Activated T-helper 9 cell treated with anti-CD3 and anti-CD28 coated beads, Interleukin-2, amount 50 U/mL, for 16 hours (primary cell): ENCODE results near the gene ASCC1.

Experiments
- DNase-seq: peaks from one replicate; pipeline ENCODE4 v3.0.0-alpha.2; 2020; ENCODE audit warnings: low read depth

ASCC1 gene

GRCh38 chr10:72065439-72066025 is 150.5 kb downstream of the ASCC1 start:
- no peak for DNase-seq

- no peak for DNase-seq
Measured at GRCh38 chr10:72063703-72064391, 152.2 kb downstream of the ASCC1 start.

DNA sequence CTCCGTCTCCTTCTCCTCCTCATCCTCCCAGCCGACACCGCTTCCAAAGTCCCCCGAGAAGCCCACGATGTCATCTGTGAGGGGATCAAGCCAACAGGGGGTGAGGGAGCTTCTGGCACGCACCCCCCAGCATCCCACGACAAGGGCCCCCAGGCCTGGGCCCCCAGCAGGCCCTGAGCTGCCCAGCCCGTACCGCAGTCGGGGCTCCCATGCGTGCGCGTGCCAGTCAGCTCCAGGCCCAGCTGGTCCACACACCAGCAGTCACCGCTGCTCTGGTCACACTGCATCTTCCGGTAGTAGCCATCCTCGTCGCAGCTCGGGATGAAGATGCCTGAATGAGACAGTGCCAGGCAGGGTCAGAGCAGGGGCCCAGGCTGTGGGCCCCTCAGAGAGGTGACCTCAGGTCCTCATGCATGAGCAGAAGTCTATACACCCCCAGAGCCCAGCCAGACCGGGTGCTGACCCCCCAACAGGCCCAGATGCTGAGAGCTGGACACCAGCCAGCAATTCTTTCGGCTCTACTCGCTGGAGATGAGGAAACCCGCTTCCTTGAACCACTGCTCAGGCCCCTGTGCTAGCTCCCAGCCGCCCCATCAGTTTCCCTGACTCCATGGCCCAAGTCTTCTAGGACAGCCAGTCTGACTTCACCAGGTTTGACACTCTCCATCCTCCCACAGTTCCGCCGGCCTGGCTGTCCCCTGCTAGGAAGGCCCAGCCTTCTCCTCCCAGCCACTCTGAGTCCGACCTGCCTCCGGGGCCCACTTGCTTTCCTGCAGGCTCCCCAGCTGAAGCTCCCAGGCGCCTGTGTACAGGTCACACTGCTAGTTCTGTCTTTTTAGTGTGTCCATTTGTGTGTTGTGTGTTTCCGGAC is 153.0 kb downstream of the ASCC1 start:
- DNase-seq: no peak

DNA sequence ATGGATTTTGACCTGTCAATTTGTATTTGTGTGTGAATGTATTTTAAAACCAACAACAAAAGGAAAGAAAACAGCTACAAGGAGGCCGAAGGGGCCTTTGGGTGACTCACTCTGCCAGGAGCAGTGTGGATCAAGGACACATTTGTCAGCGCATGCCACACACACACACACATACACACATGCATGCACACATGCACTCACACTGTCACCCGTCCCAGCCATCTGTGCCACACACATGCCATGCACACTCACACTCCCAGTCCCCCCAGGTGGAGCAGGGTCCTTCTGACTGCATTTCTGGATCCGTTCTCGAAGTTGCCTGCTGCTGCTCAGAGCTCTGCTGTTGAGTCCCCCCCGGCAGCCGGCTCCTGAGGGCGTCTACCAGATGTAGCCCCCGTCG is 153.7 kb downstream of the ASCC1 start:
- no peak for DNase-seq

- no peak for DNase-seq
Measured at GRCh38 chr10:72061930-72062329, 154.1 kb downstream of the ASCC1 start.

DNA sequence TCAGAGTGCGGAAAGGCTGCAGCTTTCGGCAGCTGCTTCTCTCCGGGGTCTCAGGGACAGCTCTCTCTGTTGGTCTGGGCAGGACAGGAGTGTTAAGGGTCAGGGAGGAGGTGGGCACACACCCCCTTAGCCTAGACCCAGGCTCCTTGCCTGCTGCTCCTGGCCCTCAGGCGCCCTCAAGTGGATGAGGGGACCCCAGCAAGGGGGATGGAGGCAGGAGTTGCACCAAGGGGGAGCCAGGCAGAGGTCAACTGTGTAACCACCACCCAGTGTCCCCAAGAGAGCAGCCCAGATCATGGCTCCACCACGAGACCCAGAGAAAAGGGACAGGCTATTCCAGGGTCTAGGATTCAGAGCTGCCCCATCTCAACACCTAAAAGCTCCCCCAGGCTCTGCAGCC is 154.6 kb downstream of the ASCC1 start:
- no peak for DNase-seq

GRCh38 chr10:72059843-72060822 is 155.9 kb downstream of the ASCC1 start:
- no peak for DNase-seq

DNA sequence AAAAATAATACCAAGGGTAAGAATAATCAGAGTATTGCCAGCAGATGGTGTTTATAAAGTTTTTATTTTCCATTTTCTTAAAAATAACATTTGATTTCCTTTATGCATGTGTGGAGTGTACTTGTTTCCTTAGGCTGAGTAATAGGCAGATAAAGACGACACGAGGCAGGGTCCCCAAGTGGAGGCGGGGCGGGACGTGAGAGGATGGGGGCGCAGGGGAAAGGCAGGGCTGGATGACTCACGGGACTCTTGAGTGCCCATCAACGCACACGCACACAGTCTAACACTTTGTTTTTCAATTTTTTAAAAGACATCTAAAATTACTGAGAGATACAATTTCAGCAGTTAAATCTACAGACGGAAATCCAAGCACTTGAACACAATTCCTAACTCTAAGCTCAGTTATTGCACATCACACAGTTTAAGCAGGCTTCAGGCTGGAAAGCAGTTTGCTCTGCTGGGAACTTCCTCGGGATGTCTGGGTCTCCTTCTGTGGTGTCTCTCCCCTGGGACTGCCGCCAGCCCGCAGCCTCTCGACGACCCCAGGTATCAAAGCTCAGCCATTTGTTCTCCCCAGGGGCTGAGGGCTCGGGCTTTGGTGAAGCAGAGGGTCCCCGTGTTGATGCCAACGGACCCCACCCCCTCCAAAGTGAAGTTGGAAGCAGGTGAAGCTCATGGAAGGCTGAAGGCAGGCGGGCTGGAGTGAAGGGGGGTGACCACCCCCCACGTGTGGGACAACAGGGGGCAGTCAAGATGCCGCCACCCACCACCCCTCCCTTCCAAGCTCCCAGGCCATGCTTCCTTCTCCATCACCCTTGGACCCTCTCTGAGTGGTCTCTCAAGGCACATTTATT is 156.9 kb downstream of the ASCC1 start:
- DNase-seq: peak; percentile 31

DNA sequence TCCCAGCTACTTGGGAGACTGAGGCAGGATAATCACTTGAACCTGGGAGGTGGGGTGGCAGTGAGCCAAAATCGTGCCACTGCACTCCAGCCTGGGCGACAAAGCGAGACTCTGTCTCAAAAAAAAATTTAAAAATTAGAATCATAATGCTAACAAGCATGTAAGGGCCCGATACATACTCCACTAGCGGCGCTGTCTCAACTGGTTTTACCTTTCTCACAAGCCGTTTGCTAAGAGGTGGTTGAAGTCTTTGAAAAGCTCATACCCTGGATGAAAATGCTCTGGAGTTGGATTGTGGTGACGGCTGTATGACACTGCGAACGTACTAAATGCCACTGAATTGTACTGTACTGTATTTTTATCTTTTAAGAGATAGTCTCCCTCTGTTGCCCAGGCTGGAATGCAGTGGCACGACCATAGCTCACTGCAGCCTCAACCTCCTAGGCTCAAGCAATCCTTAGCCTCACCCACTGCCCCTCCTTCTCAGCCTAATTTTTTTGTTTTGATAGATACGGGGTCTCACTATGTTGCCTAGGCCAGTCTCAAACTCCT is 157.7 kb downstream of the ASCC1 start:
- DNase-seq: no peak

DNA sequence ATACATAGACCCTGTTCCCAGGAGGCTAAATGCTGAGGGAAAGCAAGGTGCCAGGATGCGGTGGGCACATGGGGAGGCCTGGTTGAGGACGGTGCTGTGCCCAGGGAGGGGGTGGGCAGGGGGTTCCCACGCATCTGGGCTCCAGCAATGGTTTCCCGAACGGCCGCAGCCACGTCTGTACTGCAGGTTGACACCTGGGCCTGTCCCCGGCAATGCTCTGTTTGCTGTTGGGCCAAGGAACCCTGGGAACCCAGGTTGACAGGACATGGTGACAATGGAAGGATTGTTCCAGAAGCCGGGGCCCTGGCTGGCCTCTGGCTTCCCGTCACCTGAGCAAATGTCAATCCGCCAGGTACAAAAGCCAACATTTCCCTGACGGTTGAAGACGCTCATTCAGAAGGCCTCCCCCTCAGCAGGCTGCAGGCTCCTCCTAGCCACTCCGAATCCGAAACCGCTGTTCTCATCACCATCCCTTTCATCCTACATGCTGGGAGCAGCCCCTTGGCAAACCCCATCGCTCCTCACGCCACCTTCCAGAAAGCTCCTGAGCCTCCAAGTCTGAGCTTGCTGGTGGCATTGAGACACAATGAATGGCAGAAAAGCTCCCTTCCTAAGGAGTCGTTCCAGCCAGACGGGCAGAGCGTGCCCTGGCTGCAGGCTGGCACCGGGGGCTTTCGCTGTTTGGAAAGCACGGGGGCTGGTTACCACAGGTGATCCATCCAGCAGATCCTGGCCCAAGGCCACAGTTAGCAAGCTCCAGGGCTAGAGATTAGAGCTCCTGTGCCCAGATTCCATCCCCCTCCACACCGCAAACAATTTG is 158.9 kb downstream of the ASCC1 start:
- DNase-seq: no peak

GRCh38 chr10:72056113-72056512 is 160.0 kb downstream of the ASCC1 start:
- DNase-seq: no peak

GRCh38 chr10:72053690-72054089 is 162.4 kb downstream of the ASCC1 start:
- no peak for DNase-seq

- no peak for DNase-seq
Measured at GRCh38 chr10:72050873-72051272, 165.2 kb downstream of the ASCC1 start.

DNA sequence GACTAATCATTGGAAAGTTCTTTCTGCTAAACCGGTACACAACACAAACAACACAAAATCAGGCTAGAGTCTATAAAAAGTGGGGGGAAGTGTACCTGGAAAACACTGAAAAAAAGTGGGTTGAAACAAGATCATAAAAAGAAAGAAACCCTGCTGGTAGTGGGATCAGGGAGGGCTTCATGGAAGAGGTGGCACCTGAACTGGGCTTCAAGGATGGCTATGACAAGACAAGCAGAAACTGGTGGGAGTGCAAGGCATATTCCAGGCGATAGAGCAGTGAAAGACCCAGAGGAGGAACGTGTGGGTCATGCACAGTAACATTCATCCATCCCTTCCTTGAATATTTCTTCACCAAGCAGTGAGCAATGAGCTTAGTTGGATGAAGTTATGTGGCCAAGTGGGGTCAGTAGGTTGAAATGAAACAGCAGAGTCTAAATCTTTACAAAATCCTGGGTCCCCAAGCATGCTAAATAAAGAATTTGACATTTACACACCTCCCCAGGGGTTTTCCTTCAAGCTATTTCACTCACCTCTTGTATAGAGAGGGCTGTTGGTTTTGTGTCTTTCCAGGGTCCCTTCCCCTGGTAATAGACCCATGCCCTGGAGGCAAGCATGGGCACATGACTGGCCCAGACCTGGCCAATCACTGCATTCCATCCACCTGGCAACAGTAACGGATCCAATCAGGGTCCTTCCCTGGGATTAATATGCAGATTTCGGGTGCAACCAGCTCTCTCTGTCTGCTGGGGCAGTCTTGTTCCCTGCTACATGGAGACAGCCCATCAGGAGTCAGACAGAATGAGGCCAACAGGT is 165.9 kb downstream of the ASCC1 start:
- no peak for DNase-seq

GRCh38 chr10:72049472-72049871 is 166.6 kb downstream of the ASCC1 start:
- no peak for DNase-seq

- peak; percentile 88 for DNase-seq
Measured at GRCh38 chr10:72048450-72049124, 167.5 kb downstream of the ASCC1 start.
